Skeletal muscle satellite cell (primary cell): ENCODE data around the gene ZBTB16.

Experiments used
- H3K27me3 ChIP-seq: 2 replicates; pipeline ENCODE4 v1.7.0; 2013; ENCODE audit warnings: low read length; ENCODE audit not compliant: control insufficient read depth, insufficient read depth
- H3K36me3 ChIP-seq: 2 replicates; pipeline ENCODE4 v1.7.0; 2013; ENCODE audit warnings: mild to moderate bottlenecking, control low read depth, low read length; ENCODE audit not compliant: insufficient read depth
- H3K4me1 ChIP-seq: 2 replicates; pipeline ENCODE4 v1.7.0; 2013; ENCODE audit warnings: low read length; ENCODE audit not compliant: control insufficient read depth, insufficient read depth
- H3K4me2 ChIP-seq: 2 replicates; pipeline ENCODE4 v1.7.0; 2013; ENCODE audit warnings: mild to moderate bottlenecking, low read length
- H3K4me3 ChIP-seq: 2 replicates; pipeline ENCODE4 v1.7.0; 2013; ENCODE audit warnings: low read length
- H3K9ac ChIP-seq: 2 replicates; pipeline ENCODE4 v1.7.0; 2013; ENCODE audit warnings: mild to moderate bottlenecking, low read depth, low read length, moderate library complexity
- H3K9me3 ChIP-seq: replicated peaks from 2 replicates; pipeline ENCODE4 v1.7.0; 2013; ENCODE audit warnings: mild to moderate bottlenecking, control low read depth, low read length

ZBTB16 gene

GRCh38 chr11:114298710-114299109 is 239.2 kb downstream of the ZBTB16 start:
- peaks cover 60% of the 10 kb centered on the region for H3K36me3 ChIP-seq

More at GRCh38 chr11:114298710-114299109, 239.2 kb downstream of the ZBTB16 start:
- H3K9ac ChIP-seq, result peak overlapping the region; percentile 99
- H3K4me1 ChIP-seq, result peaks cover 32% of the 10 kb centered on the region
- H3K9me3 ChIP-seq, result no peaks in the 10 kb centered on the region
- no peaks in the 10 kb centered on the region for H3K27me3 ChIP-seq
- peak overlapping the region; percentile 80 for H3K4me3 ChIP-seq
- H3K4me2 ChIP-seq, result peak overlapping the region; percentile 80
